H9 (cell line): ENCODE measurements around the gene CEMIP. TPM values are rescaled to one million over a fixed set of nuclear protein-coding genes. Genes with fewer than 3 reads are reported as not detected.

Experiments used
- DNase-seq: peaks from one replicate; pipeline ENCODE4 v3.0.0-alpha.2; 2017
- H2AFZ ChIP-seq: one replicate; pipeline ENCODE4 v1.6.1; 2013; ENCODE audit warnings: mild to moderate bottlenecking, low read length, control low read depth, moderate library complexity
- H2AK5ac ChIP-seq: 2 replicates; pipeline ENCODE4 v1.6.1; 2013; ENCODE audit warnings: low read length, control low read depth, mixed read lengths; ENCODE audit not compliant: insufficient read length
- H2BK120ac ChIP-seq: one replicate; pipeline ENCODE4 v1.6.1; 2013; ENCODE audit warnings: low read depth, mild to moderate bottlenecking, low read length, control low read depth, inconsistent platforms; ENCODE audit not compliant: poor library complexity, severe bottlenecking
- H2BK12ac ChIP-seq: 2 replicates; pipeline ENCODE4 v1.6.1; 2013; ENCODE audit warnings: low read length, control low read depth, mixed read lengths, low read depth; ENCODE audit not compliant: insufficient read length
- H2BK15ac ChIP-seq: 2 replicates; pipeline ENCODE4 v1.6.1; 2013; ENCODE audit warnings: low read depth, low read length, control low read depth
- H2BK20ac ChIP-seq: one replicate; pipeline ENCODE4 v1.6.1; 2013; ENCODE audit warnings: low read depth, mild to moderate bottlenecking, low read length, control low read depth, inconsistent platforms; ENCODE audit not compliant: poor library complexity, severe bottlenecking
- H2BK5ac ChIP-seq: 2 replicates; pipeline ENCODE4 v1.6.1; 2013; ENCODE audit warnings: low read length, control low read depth, mixed read lengths; ENCODE audit not compliant: insufficient read length
- H3K14ac ChIP-seq: 2 replicates; pipeline ENCODE4 v1.6.1; 2013; ENCODE audit warnings: low read length, control low read depth; ENCODE audit not compliant: insufficient read depth
- H3K18ac ChIP-seq: 2 replicates; pipeline ENCODE4 v1.6.1; 2013; ENCODE audit warnings: low read depth, mild to moderate bottlenecking, mixed read lengths, low read length, control low read depth; ENCODE audit not compliant: insufficient read length
- H3K23ac ChIP-seq: 2 replicates; pipeline ENCODE4 v1.6.1; 2013; ENCODE audit warnings: low read length, control low read depth, mixed read lengths, low read depth; ENCODE audit not compliant: insufficient read length
- H3K23me2 ChIP-seq: 2 replicates; pipeline ENCODE4 v1.6.1; 2013; ENCODE audit warnings: low read depth, mild to moderate bottlenecking, mixed read lengths, low read length, control low read depth; ENCODE audit not compliant: insufficient read length, poor library complexity, severe bottlenecking
- H3K27ac ChIP-seq: 2 replicates; pipeline ENCODE4 v1.5.1; 2013; ENCODE audit warnings: low read length, control low read depth, mixed read lengths, low read depth; ENCODE audit not compliant: insufficient read length
- H3K27me3 ChIP-seq: 2 replicates; pipeline ENCODE4 v1.6.1; 2013; ENCODE audit warnings: low read length, control low read depth, inconsistent platforms; ENCODE audit not compliant: insufficient read depth
- H3K4ac ChIP-seq: 2 replicates; pipeline ENCODE4 v1.6.1; 2013; ENCODE audit warnings: low read depth, mild to moderate bottlenecking, control low read depth, inconsistent platforms, low read length, moderate library complexity
- H3K4me1 ChIP-seq: 2 replicates; pipeline ENCODE4 v1.6.1; 2013; ENCODE audit warnings: low read length, control low read depth, inconsistent platforms; ENCODE audit not compliant: insufficient read depth
- H3K4me2 ChIP-seq: 2 replicates; pipeline ENCODE4 v1.6.1; 2013; ENCODE audit warnings: low read length, control low read depth, mixed read lengths; ENCODE audit not compliant: insufficient read length, insufficient read depth
- H3K56ac ChIP-seq: 2 replicates; pipeline ENCODE4 v1.6.1; 2013; ENCODE audit warnings: low read depth, mild to moderate bottlenecking, mixed read lengths, low read length, control low read depth; ENCODE audit not compliant: insufficient read length
- H3K79me1 ChIP-seq: 2 replicates; pipeline ENCODE4 v1.6.1; 2013; ENCODE audit warnings: low read depth, mild to moderate bottlenecking, moderate library complexity, low read length, control low read depth, inconsistent platforms; ENCODE audit not compliant: insufficient read depth, poor library complexity, severe bottlenecking
- H3K79me2 ChIP-seq: 2 replicates; pipeline ENCODE4 v1.6.1; 2013; ENCODE audit warnings: low read length, control low read depth, inconsistent platforms; ENCODE audit not compliant: insufficient read depth
- H3K9ac ChIP-seq: 2 replicates; pipeline ENCODE4 v1.6.1; 2013; ENCODE audit warnings: low read length, control low read depth, mixed read lengths; ENCODE audit not compliant: insufficient read length; ENCODE audit errors: extremely low read depth
- H3K9me3 ChIP-seq: one replicate; pipeline ENCODE4 v1.6.1; 2013; ENCODE audit warnings: low read depth, low read length, inconsistent platforms; ENCODE audit not compliant: control insufficient read depth
- H3T11ph ChIP-seq: one replicate; pipeline ENCODE4 v1.6.1; 2013; ENCODE audit warnings: mild to moderate bottlenecking, low read length, control low read depth, inconsistent platforms
- H4K20me1 ChIP-seq: one replicate; pipeline ENCODE4 v1.6.1; 2013; ENCODE audit not compliant: control insufficient read depth, insufficient read length, insufficient read depth
- H4K5ac ChIP-seq: 2 replicates; pipeline ENCODE4 v1.6.1; 2013; ENCODE audit warnings: low read depth, mild to moderate bottlenecking, mixed read lengths, low read length, control low read depth; ENCODE audit not compliant: insufficient read length
- H4K8ac ChIP-seq: replicated peaks from 2 replicates; pipeline ENCODE4 v1.6.1; 2013; ENCODE audit warnings: low read length, control low read depth, mixed read lengths, low read depth; ENCODE audit not compliant: insufficient read length
- H4K91ac ChIP-seq: 2 replicates; pipeline ENCODE4 v1.6.1; 2013; ENCODE audit warnings: low read depth, mild to moderate bottlenecking, moderate library complexity, mixed read lengths, low read length, control low read depth; ENCODE audit not compliant: insufficient read length
- H3K27ac Mint-ChIP-seq, 3 experiments: 2 replicates in 2 of 3; 3 replicates in 1 of 3; pipeline ENCODE4 v1.8.0; 2020 to 2021; ENCODE audit warnings: mixed read lengths in 3 of 3, mild to moderate bottlenecking in 1 of 3, moderate library complexity in 1 of 3
- H3K27me3 Mint-ChIP-seq: 2 replicates; pipeline ENCODE4 v1.8.0; 2021; ENCODE audit warnings: low read depth, mild to moderate bottlenecking, moderate library complexity, mixed read lengths
- H3K36me3 Mint-ChIP-seq, 3 experiments: 2 replicates in 2 of 3; 3 replicates in 1 of 3; pipeline ENCODE4 v1.8.0; 2020 to 2021; ENCODE audit warnings: low read depth in 3 of 3, mixed read lengths in 3 of 3; ENCODE audit not compliant: insufficient read depth in 1 of 3
- H3K4me1 Mint-ChIP-seq, 2 experiments: 2 replicates each; pipeline ENCODE4 v1.8.0; 2020; ENCODE audit warnings: mixed read lengths in 2 of 2
- H3K4me3 Mint-ChIP-seq, 2 experiments: 2 replicates in 1 of 2; 3 replicates in 1 of 2; pipeline ENCODE4 v1.8.0; 2020 to 2021; ENCODE audit warnings: mild to moderate bottlenecking in 2 of 2, mixed read lengths in 2 of 2, moderate library complexity in 1 of 2
- H3K9me3 Mint-ChIP-seq, 2 experiments: 2 replicates in 1 of 2; 3 replicates in 1 of 2; pipeline ENCODE4 v1.8.0; 2020; ENCODE audit warnings: mild to moderate bottlenecking in 2 of 2, mixed read lengths in 2 of 2, moderate library complexity in 1 of 2
- CTCF ChIP-seq: fragments of 200-600 bp; sonication (generic); conservative IDR thresholded peaks from 3 replicates; pipeline ENCODE4 v1.8.0; 2021; ENCODE audit warnings: antibody characterized with exemption, mild to moderate bottlenecking
- WGBS: extraction: QIAGEN DNeasy Blood & Tissue Kit; methylation state at CpG from one replicate; pipeline ENCODE4 v1.1.7; 2013; ENCODE audit warnings: missing lambda C conversion rate, low lambda C conversion rate, mixed read lengths; ENCODE audit not compliant: insufficient read length; ENCODE audit errors: extremely low coverage; 5-methylcytosine and 5-hydroxymethylcytosine counted together
- total RNA-seq: library from RNA; stranded (reverse); gene quantifications from 2 replicates; pipeline ENCODE4 v1.2.1, GENCODE V29; 2021

CEMIP gene
- total RNA-seq, 1 experiment from 2014 or later, result 0.09 TPM

GRCh38 chr15:80764535-80764934 is 14.6 kb upstream of the CEMIP start:
- no peaks in the 10 kb centered on the region for H3K4me1 ChIP-seq

More at GRCh38 chr15:80764535-80764934, 14.6 kb upstream of the CEMIP start:
- Histone ChIP-seq H3K18ac (no peak overlapping the region), H3K23ac (no peak overlapping the region), H4K20me1 (no peaks in the 10 kb centered on the region), H3K27me3 (no peaks in the 10 kb centered on the region), H3K23me2 (no peaks in the 10 kb centered on the region), H2AFZ (no peak overlapping the region), H3K56ac (no peak overlapping the region), H2AK5ac (no peak overlapping the region), H3K4me2 (no peak overlapping the region), H2BK120ac (no peak overlapping the region), H3T11ph (no peak overlapping the region), H3K14ac (no peak overlapping the region), H3K27ac (no peak overlapping the region), H4K5ac (no peak overlapping the region), H4K8ac (no peak overlapping the region), H2BK15ac (no peak overlapping the region), H3K79me2 (no peaks in the 10 kb centered on the region), H3K9me3 (no peaks in the 10 kb centered on the region), H3K4ac (no peak overlapping the region), H3K79me1 (no peaks in the 10 kb centered on the region), H2BK12ac (no peak overlapping the region), H4K91ac (no peak overlapping the region), H3K9ac (no peak overlapping the region), H2BK5ac (no peak overlapping the region), H2BK20ac (no peak overlapping the region)
- H3K27ac Mint-ChIP-seq, result no peak overlapping the region; a peak in 1 of 7 replicates
- H3K4me1 Mint-ChIP-seq, result 0 out of 4 replicates have a peak, but pooled peaks cover 0 to 2% of the 10 kb centered on the region in 2 experiments
- H3K27me3 Mint-ChIP-seq, result no peaks in the 10 kb centered on the region
- H3K9me3 Mint-ChIP-seq, result no peaks in the 10 kb centered on the region
- H3K4me3 Mint-ChIP-seq, result no peak overlapping the region
- DNase-seq, result no peak
- TF ChIP-seq CTCF, result no peak
- no peaks in the 10 kb centered on the region; a peak in 1 of 7 replicates for H3K36me3 Mint-ChIP-seq
- no CpG with 5 or more reads among the region's 3 CpGs for WGBS
